Keratinocyte (primary cell): ENCODE measurements around the gene MDGA2.

ENCODE experiments used
- EZH2 ChIP-seq: IDR thresholded peaks from one replicate; pipeline ENCODE4 v1.6.1; 2012; ENCODE audit warnings: inconsistent platforms, mild to moderate bottlenecking, low read length, moderate library complexity
- TF ChIP-seq, protein P1 (sequence below), 3 experiments: IDR thresholded peaks in 1 of 3; conservative IDR thresholded peaks in 1 of 3; optimal IDR thresholded peaks in 1 of 3; 2 replicates in 2 of 3; 3 replicates in 1 of 3; pipeline versions ENCODE3 to v1.5.1; 2011; ENCODE audit warnings: low read length in 3 of 3, mild to moderate bottlenecking in 3 of 3, moderate library complexity in 2 of 3, control low read depth in 1 of 3, inconsistent platforms in 1 of 3; ENCODE audit not compliant: insufficient read depth in 2 of 3; ENCODE audit errors: extremely low read depth in 1 of 3

DNA sequence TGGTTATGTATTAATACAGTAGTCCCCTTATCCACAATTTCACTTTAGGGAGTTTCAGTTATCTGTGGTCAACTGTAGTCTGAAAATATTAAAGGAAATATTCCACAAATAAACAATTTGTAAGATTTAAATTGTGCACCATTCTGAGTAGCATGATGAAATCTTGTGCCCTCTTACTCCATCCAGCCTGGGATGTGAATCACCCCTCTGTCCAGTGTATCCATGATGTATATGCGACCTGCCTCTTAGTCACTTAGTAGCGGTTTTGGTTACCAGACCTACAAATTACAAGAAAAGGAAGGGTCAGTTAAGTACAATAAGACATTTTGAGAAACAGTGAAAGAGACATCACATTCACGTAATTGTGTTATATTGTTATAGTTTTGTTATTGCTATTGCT is 39.9 kb upstream of the MDGA2 start:
- TF ChIP-seq, protein P1, sequence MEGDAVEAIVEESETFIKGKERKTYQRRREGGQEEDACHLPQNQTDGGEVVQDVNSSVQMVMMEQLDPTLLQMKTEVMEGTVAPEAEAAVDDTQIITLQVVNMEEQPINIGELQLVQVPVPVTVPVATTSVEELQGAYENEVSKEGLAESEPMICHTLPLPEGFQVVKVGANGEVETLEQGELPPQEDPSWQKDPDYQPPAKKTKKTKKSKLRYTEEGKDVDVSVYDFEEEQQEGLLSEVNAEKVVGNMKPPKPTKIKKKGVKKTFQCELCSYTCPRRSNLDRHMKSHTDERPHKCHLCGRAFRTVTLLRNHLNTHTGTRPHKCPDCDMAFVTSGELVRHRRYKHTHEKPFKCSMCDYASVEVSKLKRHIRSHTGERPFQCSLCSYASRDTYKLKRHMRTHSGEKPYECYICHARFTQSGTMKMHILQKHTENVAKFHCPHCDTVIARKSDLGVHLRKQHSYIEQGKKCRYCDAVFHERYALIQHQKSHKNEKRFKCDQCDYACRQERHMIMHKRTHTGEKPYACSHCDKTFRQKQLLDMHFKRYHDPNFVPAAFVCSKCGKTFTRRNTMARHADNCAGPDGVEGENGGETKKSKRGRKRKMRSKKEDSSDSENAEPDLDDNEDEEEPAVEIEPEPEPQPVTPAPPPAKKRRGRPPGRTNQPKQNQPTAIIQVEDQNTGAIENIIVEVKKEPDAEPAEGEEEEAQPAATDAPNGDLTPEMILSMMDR (optimal IDR thresholded peaks at IDR 0.05 in 1 of 3, IDR thresholded peaks at IDR 0.05 in 1 of 3, conservative IDR thresholded peaks at IDR 0.05 in 1 of 3; ENCODE audit: extremely low read depth in 1 of 3, insufficient read depth in 2 of 3, low read length in 3 of 3) = no peak
- no peak for TF ChIP-seq EZH2
